SKM-1 treated with dmso at 0.1 percent for 144 hours (cell line): Measurements from ENCODE around the gene SOS2.
A peak's percentile ranks its signal among the peaks of the same experiment; 100 is the strongest.

Experiments used
- DNase-seq: peaks from one replicate; lab custom pipeline; 2025; ENCODE audit not compliant: unreplicated experiment; lab: John Stamatoyannopoulos, UW

The SOS2 gene

GRCh38 chr14:50231475-50232275, at the start of gene SOS2:
Gene SOS2 (minus strand): TSS chr14:50231578. CDS start chr14:50231283, 295 bp downstream.
- DNase-seq: peak; percentile 30

GRCh38 chr14:50272498-50272897, 41.1 kb upstream of the SOS2 start:
- DNase-seq: no peak

GRCh38 chr14:50270932-50271331, 39.6 kb upstream of the SOS2 start:
- DNase-seq: no peak

- no peak for DNase-seq
Measured at GRCh38 chr14:50265029-50265428, 33.7 kb upstream of the SOS2 start.

GRCh38 chr14:50263321-50263720, 31.9 kb upstream of the SOS2 start:
- DNase-seq: no peak

GRCh38 chr14:50262865-50263264, 31.5 kb upstream of the SOS2 start:
- DNase-seq: no peak

GRCh38 chr14:50260511-50260910, 29.1 kb upstream of the SOS2 start:
- DNase-seq: no peak

GRCh38 chr14:50260072-50260471, 28.7 kb upstream of the SOS2 start:
- no peak for DNase-seq

- DNase-seq: no peak
Measured at GRCh38 chr14:50257732-50258131, 26.4 kb upstream of the SOS2 start.

GRCh38 chr14:50254248-50254647, 22.9 kb upstream of the SOS2 start:
- DNase-seq: no peak

- no peak for DNase-seq
Measured at GRCh38 chr14:50249136-50249775, 17.9 kb upstream of the SOS2 start.

- no peak for DNase-seq
Measured at GRCh38 chr14:50247245-50247644, 15.9 kb upstream of the SOS2 start.

GRCh38 chr14:50242566-50243310, 11.4 kb upstream of the SOS2 start:
- DNase-seq: no peak

- DNase-seq: no peak
Measured at GRCh38 chr14:50242096-50242495, 10.7 kb upstream of the SOS2 start.

- peak; percentile 54 for DNase-seq
Measured at GRCh38 chr14:50237427-50237826, 6.0 kb upstream of the SOS2 start.

GRCh38 chr14:50233951-50234250, 2.5 kb upstream of the SOS2 start:
- DNase-seq: no peak

- no peak for DNase-seq
Measured at GRCh38 chr14:50233166-50233950, 2.0 kb upstream of the SOS2 start.

GRCh38 chr14:50232276-50232642, 881 bp upstream of the SOS2 start:
- no peak for DNase-seq

GRCh38 chr14:50230701-50231474, 490 bp downstream of the SOS2 start:
- peak; percentile 33 for DNase-seq

GRCh38 chr14:50230401-50230700, 1.0 kb downstream of the SOS2 start:
- no peak for DNase-seq

GRCh38 chr14:50229681-50230080, 1.7 kb downstream of the SOS2 start:
- no peak for DNase-seq
